Activated CD8-positive, alpha-beta memory T cell treated with anti-CD3 and anti-CD28 coated beads, Interleukin-2, amount 50 U/mL, for 1 hour (primary cell): ENCODE results near the gene ATF1.
"Not testable (repeated sequence)": the region's sequence is repeated elsewhere in the genome, so short reads cannot be mapped to it uniquely, and the experiment has no call there.

ENCODE experiments used
- DNase-seq: peaks from one replicate; pipeline ENCODE4 v3.0.0-alpha.2; 2020; ENCODE audit errors: extremely low read depth

The ATF1 gene

GRCh38 chr12:50859621-50860310 is 95.9 kb downstream of the ATF1 start:
- no peak for DNase-seq

DNA sequence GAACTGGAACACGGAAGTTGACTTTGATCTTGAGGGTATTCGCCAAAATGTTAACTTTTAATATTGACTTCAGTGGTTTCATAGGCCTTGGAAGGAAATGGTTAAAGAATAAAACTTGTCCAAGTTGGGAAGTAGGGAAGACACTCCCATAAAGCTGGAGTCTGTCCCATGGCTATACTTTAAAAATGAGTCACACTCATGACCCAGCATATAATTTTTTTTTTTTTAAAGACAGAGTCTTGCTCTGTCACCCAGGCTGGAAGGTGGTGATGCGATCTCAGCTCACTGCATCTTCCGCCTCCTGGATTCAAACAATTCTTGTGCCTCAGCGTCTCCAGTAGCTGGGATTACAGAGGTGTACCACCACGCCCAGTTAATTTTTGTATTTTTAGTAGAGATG is 98.4 kb downstream of the ATF1 start:
- DNase-seq, result no peak

DNA sequence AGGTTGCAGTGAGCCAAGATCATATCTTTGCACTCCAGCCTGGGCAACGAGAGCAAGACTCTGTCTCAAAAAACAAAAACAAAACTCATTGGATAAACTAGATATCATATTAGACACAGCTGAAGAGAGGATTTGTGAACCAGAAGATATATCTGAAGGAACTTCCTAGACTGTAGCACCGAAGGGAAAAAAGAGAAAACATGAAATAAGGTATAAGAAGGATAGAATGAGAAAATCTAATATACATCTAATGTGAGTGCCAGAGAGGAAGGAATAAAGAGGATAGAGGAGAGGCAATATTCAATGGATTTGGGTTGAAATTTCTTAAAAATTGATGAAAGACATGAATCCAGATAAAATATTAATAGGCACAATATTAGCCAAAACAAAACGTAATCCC is 101.4 kb downstream of the ATF1 start:
- no peak for DNase-seq

DNA sequence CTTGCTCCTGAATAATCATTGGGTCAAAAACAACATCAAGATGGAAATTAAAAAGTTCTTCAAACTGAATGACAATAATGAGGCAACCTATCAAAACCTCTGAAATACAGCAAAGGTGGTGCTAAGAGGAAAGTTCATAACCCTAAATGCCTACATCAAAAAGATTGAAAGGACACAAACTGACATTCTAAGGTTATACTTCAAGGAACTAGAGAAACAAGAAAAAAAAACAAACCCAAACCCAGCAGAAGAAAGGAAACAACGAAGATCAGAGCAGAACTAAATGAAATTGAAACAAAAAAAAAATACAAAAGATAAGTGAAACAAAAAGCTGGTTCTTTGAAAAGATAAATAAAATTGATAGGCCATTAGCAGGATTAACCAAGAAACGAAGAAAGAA is 105.0 kb downstream of the ATF1 start:
- DNase-seq, result not testable (repeated sequence)
